Activated naive CD4-positive, alpha-beta T cell (primary cell): ENCODE measurements around the gene ITSN2.

Experiments
- DNase-seq, 4 experiments: peaks; one replicate each; lab custom pipeline; 2025; lab: John Stamatoyannopoulos, UW

The ITSN2 gene

GRCh38 chr2:24334245-24334633, 26.1 kb downstream of the ITSN2 start:
- no peak for DNase-seq

GRCh38 chr2:24332791-24333540, 27.4 kb downstream of the ITSN2 start:
- no peak for DNase-seq

GRCh38 chr2:24330161-24330560, 30.2 kb downstream of the ITSN2 start:
- DNase-seq = no peak

- DNase-seq = no peak
Observed at GRCh38 chr2:24329700-24330099, 30.6 kb downstream of the ITSN2 start.

GRCh38 chr2:24328010-24328409, 32.3 kb downstream of the ITSN2 start:
- DNase-seq = no peak

GRCh38 chr2:24317491-24317920, 42.8 kb downstream of the ITSN2 start:
- no peak for DNase-seq

GRCh38 chr2:24315669-24316068, 44.7 kb downstream of the ITSN2 start:
- no peak for DNase-seq

GRCh38 chr2:24313744-24314632, 46.3 kb downstream of the ITSN2 start:
- no peak for DNase-seq

GRCh38 chr2:24307961-24308360, 52.4 kb downstream of the ITSN2 start:
- no peak for DNase-seq

- no peak for DNase-seq
Observed at GRCh38 chr2:24304631-24305030, 55.7 kb downstream of the ITSN2 start.

GRCh38 chr2:24304098-24304497, 56.2 kb downstream of the ITSN2 start:
- no peak for DNase-seq

GRCh38 chr2:24301599-24301998, 58.7 kb downstream of the ITSN2 start:
- DNase-seq = no peak

GRCh38 chr2:24297663-24298062, 62.7 kb downstream of the ITSN2 start:
- no peak for DNase-seq

GRCh38 chr2:24287171-24287570, 73.2 kb downstream of the ITSN2 start:
- DNase-seq = no peak

GRCh38 chr2:24285484-24286152, 74.7 kb downstream of the ITSN2 start:
- DNase-seq = no peak

GRCh38 chr2:24280645-24281044, 79.7 kb downstream of the ITSN2 start:
- DNase-seq = no peak

GRCh38 chr2:24280161-24280560, 80.2 kb downstream of the ITSN2 start:
- DNase-seq = no peak

- DNase-seq = no peak
Observed at GRCh38 chr2:24276349-24276899, 83.9 kb downstream of the ITSN2 start.

- no peak for DNase-seq
Observed at GRCh38 chr2:24274809-24275208, 85.5 kb downstream of the ITSN2 start.

- DNase-seq = no peak
Observed at GRCh38 chr2:24273598-24273997, 86.7 kb downstream of the ITSN2 start.

GRCh38 chr2:24272907-24273306, 87.4 kb downstream of the ITSN2 start:
- DNase-seq = no peak

- no peak for DNase-seq
Observed at GRCh38 chr2:24272161-24272802, 88.1 kb downstream of the ITSN2 start.
